Hepatocyte (in vitro differentiated cells): Measurements from ENCODE around the gene MCM3.

Experiments
- EZH2 ChIP-seq: fragments of 200-600 bp; sonication (generic); IDR thresholded peaks from 2 replicates; pipeline ENCODE4 v1.6.1; 2016; ENCODE audit warnings: antibody characterized with exemption, mild to moderate bottlenecking, borderline replicate concordance
- TF ChIP-seq, protein P1 (sequence below): fragments of 200-600 bp; sonication (generic); IDR thresholded peaks from 2 replicates; pipeline ENCODE4 v1.5.1; 2016; ENCODE audit warnings: antibody characterized with exemption, mild to moderate bottlenecking; ENCODE audit not compliant: poor library complexity

DNA sequence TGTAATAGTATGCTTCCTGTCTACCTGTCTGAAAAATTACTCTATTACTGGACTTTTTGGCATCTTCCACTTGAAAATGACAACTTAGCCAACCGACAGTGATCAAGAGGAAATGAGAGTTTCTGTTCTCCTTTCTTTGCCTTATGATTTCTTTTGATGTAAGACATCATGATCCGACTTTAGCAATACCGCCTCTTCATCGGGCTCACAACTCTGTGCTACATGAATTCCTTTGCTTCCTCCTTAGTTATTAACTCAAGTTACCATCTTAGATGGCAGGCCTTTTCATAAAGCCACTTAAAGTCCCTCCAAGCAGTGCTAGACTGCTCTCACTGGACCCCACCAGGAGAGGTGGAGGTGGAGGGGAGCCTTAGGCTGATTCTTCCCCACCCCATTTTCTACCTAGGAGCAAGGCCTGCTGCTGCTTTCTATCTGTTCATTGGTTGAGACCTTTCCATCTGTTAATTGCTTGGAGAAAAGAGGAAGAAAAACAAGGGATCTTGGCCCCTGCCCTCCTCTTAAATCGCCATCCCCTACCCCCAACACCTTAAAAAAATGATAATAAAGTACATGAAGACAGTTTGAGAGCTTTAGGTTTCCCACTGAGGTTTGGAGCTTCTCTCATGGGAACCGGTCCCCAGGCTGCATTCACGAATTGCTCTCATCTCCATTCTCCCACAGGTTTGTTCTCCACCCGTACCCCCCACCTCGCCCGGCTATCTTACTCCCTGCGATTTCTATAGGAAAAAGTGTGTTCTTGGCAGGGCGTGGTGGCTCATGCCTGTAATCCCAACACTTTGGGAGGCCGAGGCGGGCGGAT lies 21.6 kb upstream of the MCM3 start:
- TF ChIP-seq, protein P1, sequence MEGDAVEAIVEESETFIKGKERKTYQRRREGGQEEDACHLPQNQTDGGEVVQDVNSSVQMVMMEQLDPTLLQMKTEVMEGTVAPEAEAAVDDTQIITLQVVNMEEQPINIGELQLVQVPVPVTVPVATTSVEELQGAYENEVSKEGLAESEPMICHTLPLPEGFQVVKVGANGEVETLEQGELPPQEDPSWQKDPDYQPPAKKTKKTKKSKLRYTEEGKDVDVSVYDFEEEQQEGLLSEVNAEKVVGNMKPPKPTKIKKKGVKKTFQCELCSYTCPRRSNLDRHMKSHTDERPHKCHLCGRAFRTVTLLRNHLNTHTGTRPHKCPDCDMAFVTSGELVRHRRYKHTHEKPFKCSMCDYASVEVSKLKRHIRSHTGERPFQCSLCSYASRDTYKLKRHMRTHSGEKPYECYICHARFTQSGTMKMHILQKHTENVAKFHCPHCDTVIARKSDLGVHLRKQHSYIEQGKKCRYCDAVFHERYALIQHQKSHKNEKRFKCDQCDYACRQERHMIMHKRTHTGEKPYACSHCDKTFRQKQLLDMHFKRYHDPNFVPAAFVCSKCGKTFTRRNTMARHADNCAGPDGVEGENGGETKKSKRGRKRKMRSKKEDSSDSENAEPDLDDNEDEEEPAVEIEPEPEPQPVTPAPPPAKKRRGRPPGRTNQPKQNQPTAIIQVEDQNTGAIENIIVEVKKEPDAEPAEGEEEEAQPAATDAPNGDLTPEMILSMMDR: no peak
- no peak for TF ChIP-seq EZH2
